ES-I3 (cell line): Measurements from ENCODE around the gene ZNF341.

ENCODE experiments used
- H3K36me3 ChIP-seq: 2 replicates; pipeline ENCODE4 v1.6.1; 2013; ENCODE audit warnings: mild to moderate bottlenecking, low read length, control low read depth, moderate library complexity; ENCODE audit not compliant: insufficient read depth
- H3K4me1 ChIP-seq: 2 replicates; pipeline ENCODE4 v1.6.1; 2013; ENCODE audit warnings: mild to moderate bottlenecking, control low read depth, low read length; ENCODE audit not compliant: insufficient read depth
- H3K9ac ChIP-seq: 2 replicates; pipeline ENCODE4 v1.6.1; 2013; ENCODE audit warnings: low read depth, mild to moderate bottlenecking, low read length, moderate library complexity
- H3K9me3 ChIP-seq: 2 replicates; pipeline ENCODE4 v1.6.1; 2013; ENCODE audit warnings: mild to moderate bottlenecking, low read length, moderate library complexity; ENCODE audit not compliant: control insufficient read depth, insufficient read depth

Gene ZNF341

GRCh38 chr20:33757458-33757857, 25.7 kb downstream of the ZNF341 start:
- Histone ChIP-seq H3K9me3 (no peaks in the 10 kb centered on the region), H3K9ac (no peak overlapping the region), H3K4me1 (peaks cover 7% of the 10 kb centered on the region), H3K36me3 (no peaks in the 10 kb centered on the region; the same call in 1 of the 2 replicates)

GRCh38 chr20:33761698-33762250, 30.0 kb downstream of the ZNF341 start:
- Histone ChIP-seq H3K36me3 (no peaks in the 10 kb centered on the region), H3K9ac (no peak overlapping the region), H3K4me1 (no peaks in the 10 kb centered on the region), H3K9me3 (no peaks in the 10 kb centered on the region)

GRCh38 chr20:33765099-33765498, 33.3 kb downstream of the ZNF341 start:
- H3K9ac ChIP-seq = no peak overlapping the region
- H3K36me3 ChIP-seq = no peaks in the 10 kb centered on the region
- H3K4me1 ChIP-seq = peaks cover 4% of the 10 kb centered on the region
- H3K9me3 ChIP-seq = no peaks in the 10 kb centered on the region

GRCh38 chr20:33765592-33765991, 33.8 kb downstream of the ZNF341 start:
- Histone ChIP-seq H3K9ac (no peak overlapping the region), H3K4me1 (peaks cover 4% of the 10 kb centered on the region), H3K36me3 (no peaks in the 10 kb centered on the region), H3K9me3 (no peaks in the 10 kb centered on the region)

GRCh38 chr20:33766686-33767085, 34.9 kb downstream of the ZNF341 start:
- Histone ChIP-seq H3K36me3 (no peaks in the 10 kb centered on the region), H3K4me1 (peaks cover 4% of the 10 kb centered on the region), H3K9me3 (no peaks in the 10 kb centered on the region), H3K9ac (no peak overlapping the region)

- Histone ChIP-seq H3K9me3 (no peaks in the 10 kb centered on the region), H3K36me3 (no peaks in the 10 kb centered on the region), H3K4me1 (peaks cover 4% of the 10 kb centered on the region), H3K9ac (no peak overlapping the region)
Observed at GRCh38 chr20:33767777-33768138, 36.0 kb downstream of the ZNF341 start.

- peaks cover 4% of the 10 kb centered on the region for H3K4me1 ChIP-seq
- no peak overlapping the region for H3K9ac ChIP-seq
- H3K36me3 ChIP-seq = no peaks in the 10 kb centered on the region
- no peaks in the 10 kb centered on the region for H3K9me3 ChIP-seq
Observed at GRCh38 chr20:33769043-33769442, 37.2 kb downstream of the ZNF341 start.

- Histone ChIP-seq H3K9me3 (no peaks in the 10 kb centered on the region), H3K4me1 (peaks cover 4% of the 10 kb centered on the region), H3K9ac (no peak overlapping the region), H3K36me3 (no peaks in the 10 kb centered on the region)
Observed at GRCh38 chr20:33770005-33770404, 38.2 kb downstream of the ZNF341 start.

GRCh38 chr20:33771938-33772337, 40.1 kb downstream of the ZNF341 start:
- no peaks in the 10 kb centered on the region for H3K9me3 ChIP-seq
- no peak overlapping the region for H3K9ac ChIP-seq
- H3K36me3 ChIP-seq = no peaks in the 10 kb centered on the region
- peaks cover 4% of the 10 kb centered on the region for H3K4me1 ChIP-seq

GRCh38 chr20:33772439-33772838, 40.6 kb downstream of the ZNF341 start:
- H3K4me1 ChIP-seq = peaks cover 4% of the 10 kb centered on the region
- H3K9me3 ChIP-seq = no peaks in the 10 kb centered on the region
- H3K36me3 ChIP-seq = no peaks in the 10 kb centered on the region
- no peak overlapping the region for H3K9ac ChIP-seq

GRCh38 chr20:33773412-33774089, 41.8 kb downstream of the ZNF341 start:
- H3K4me1 ChIP-seq = peaks cover 5% of the 10 kb centered on the region
- no peak overlapping the region for H3K9ac ChIP-seq
- H3K9me3 ChIP-seq = no peaks in the 10 kb centered on the region
- H3K36me3 ChIP-seq = no peaks in the 10 kb centered on the region

GRCh38 chr20:33777816-33778215, 46.0 kb downstream of the ZNF341 start:
- Histone ChIP-seq H3K9ac (no peak overlapping the region), H3K4me1 (peaks cover 7% of the 10 kb centered on the region; the same call in 1 of the 2 replicates), H3K9me3 (no peaks in the 10 kb centered on the region), H3K36me3 (no peaks in the 10 kb centered on the region)

- Histone ChIP-seq H3K36me3 (no peaks in the 10 kb centered on the region), H3K4me1 (peaks cover 7% of the 10 kb centered on the region; the same call in 1 of the 2 replicates), H3K9me3 (no peaks in the 10 kb centered on the region), H3K9ac (no peak overlapping the region)
Observed at GRCh38 chr20:33781133-33781532, 49.3 kb downstream of the ZNF341 start.

- Histone ChIP-seq H3K9ac (no peak overlapping the region), H3K9me3 (no peaks in the 10 kb centered on the region), H3K4me1 (peaks cover 7% of the 10 kb centered on the region; the same call in 1 of the 2 replicates), H3K36me3 (no peaks in the 10 kb centered on the region)
Observed at GRCh38 chr20:33781945-33782344, 50.1 kb downstream of the ZNF341 start.

- Histone ChIP-seq H3K9ac (no peak overlapping the region), H3K9me3 (no peaks in the 10 kb centered on the region), H3K4me1 (peaks cover 7% of the 10 kb centered on the region; the same call in 1 of the 2 replicates), H3K36me3 (no peaks in the 10 kb centered on the region)
Observed at GRCh38 chr20:33783256-33783655, 51.5 kb downstream of the ZNF341 start.
